Measurements from ENCODE around the gene KANSL1. TPM values are rescaled to one million over a fixed set of nuclear protein-coding genes. Genes with fewer than 3 reads are reported as not detected.
"Not testable (repeated sequence)": the region's sequence is repeated elsewhere in the genome, so short reads cannot be mapped to it uniquely, and the experiment has no call there.

The KANSL1 gene
- total and polyA plus RNA-seq, 4 donors: 16.2 to 189 (median 47.4) TPM

GRCh38 chr17:46108120-46108519 lies 85.1 kb downstream of the KANSL1 start:
- Histone ChIP-seq H3K4me3 (no peak overlapping the region), H3K36me3 (ENCODE audit: control insufficient read depth in 4 of 4, insufficient read depth in 4 of 4, low read length in 4 of 4) (no peaks in the 10 kb centered on the region), H3K9me3 (ENCODE audit: control insufficient read depth in 4 of 4, insufficient read depth in 3 of 4, low read length in 3 of 4) (no peaks in the 10 kb centered on the region), H3K27me3 (ENCODE audit: control insufficient read depth in 3 of 3, insufficient read depth in 3 of 3, low read length in 2 of 3) (no peaks in the 10 kb centered on the region), H3K9ac (ENCODE audit: insufficient read depth in 1 of 2, low read length in 2 of 2) (no peak overlapping the region), H3K4me1 (ENCODE audit: control insufficient read depth in 5 of 5, insufficient read depth in 5 of 5, low read length in 5 of 5) (peaks cover 7 to 36% (median 14%) of the 10 kb centered on the region in 5 donors), H3K27ac (ENCODE audit: low read depth in 1 of 2, low read length in 1 of 2) (no peak overlapping the region)
- no peak for DNase-seq
- no peak for ATAC-seq (ENCODE audit: insufficient read depth, low FRiP score)
- 73 to 75% methylated on average over 2 of the region's 2 CpGs for WGBS, 2 donors
- no peak for TF ChIP-seq CTCF (IDR thresholded peaks at IDR 0.05; ENCODE audit: control extremely low read depth, extremely low read depth)

GRCh38 chr17:46106966-46107644 lies 86.1 kb downstream of the KANSL1 start:
- TF ChIP-seq CTCF (IDR thresholded peaks at IDR 0.05; ENCODE audit: control extremely low read depth, extremely low read depth): no peak
- 59 to 61% methylated on average over 4 of the region's 4 CpGs for WGBS, 2 donors
- Histone ChIP-seq H3K4me1 (ENCODE audit: control insufficient read depth in 5 of 5, insufficient read depth in 5 of 5, low read length in 5 of 5) (peaks cover 7 to 36% (median 14%) of the 10 kb centered on the region in 5 donors), H3K9me3 (ENCODE audit: control insufficient read depth in 4 of 4, insufficient read depth in 3 of 4, low read length in 3 of 4) (no peaks in the 10 kb centered on the region), H3K4me3 (no peak overlapping the region), H3K36me3 (ENCODE audit: control insufficient read depth in 4 of 4, insufficient read depth in 4 of 4, low read length in 4 of 4) (no peaks in the 10 kb centered on the region), H3K27me3 (ENCODE audit: control insufficient read depth in 3 of 3, insufficient read depth in 3 of 3, low read length in 2 of 3) (no peaks in the 10 kb centered on the region), H3K27ac (ENCODE audit: low read depth in 1 of 2, low read length in 1 of 2) (peak overlapping the region in 1 of 2 donors; percentile 45), H3K9ac (ENCODE audit: insufficient read depth in 1 of 2, low read length in 2 of 2) (no peak overlapping the region)
- DNase-seq (no peak), ATAC-seq (ENCODE audit: insufficient read depth, low FRiP score) (no peak)

- not testable (repeated sequence) for DNase-seq; ATAC-seq (ENCODE audit: insufficient read depth, low FRiP score)
Measured at GRCh38 chr17:46102806-46103205, 90.4 kb downstream of the KANSL1 start.

GRCh38 chr17:46101785-46102617 lies 91.2 kb downstream of the KANSL1 start:
- Histone ChIP-seq H3K27ac (ENCODE audit: low read depth in 1 of 2, low read length in 1 of 2) (peak overlapping the region in 1 of 2 donors; percentile 1), H3K4me1 (ENCODE audit: control insufficient read depth in 5 of 5, insufficient read depth in 5 of 5, low read length in 5 of 5) (peaks cover 0 to 23% (median 4%) of the 10 kb centered on the region in 5 donors)
- not testable (repeated sequence) for DNase-seq; H3K36me3 ChIP-seq (ENCODE audit: control insufficient read depth in 4 of 4, insufficient read depth in 4 of 4, low read length in 4 of 4); H3K27me3 ChIP-seq (ENCODE audit: control insufficient read depth in 3 of 3, insufficient read depth in 3 of 3, low read length in 2 of 3); H3K4me3 ChIP-seq; ATAC-seq (ENCODE audit: insufficient read depth, low FRiP score); H3K9ac ChIP-seq (ENCODE audit: insufficient read depth in 1 of 2, low read length in 2 of 2); H3K9me3 ChIP-seq (ENCODE audit: control insufficient read depth in 4 of 4, insufficient read depth in 3 of 4, low read length in 3 of 4)
- 69 to 72% methylated on average over 9 of the region's 9 CpGs for WGBS, 2 donors

More at GRCh38 chr17:46102806-46103205, 90.4 kb downstream of the KANSL1 start:
- H3K27ac ChIP-seq (ENCODE audit: low read depth in 1 of 2, low read length in 1 of 2); H3K9ac ChIP-seq (ENCODE audit: insufficient read depth in 1 of 2, low read length in 2 of 2); H3K27me3 ChIP-seq (ENCODE audit: control insufficient read depth in 3 of 3, insufficient read depth in 3 of 3, low read length in 2 of 3); H3K9me3 ChIP-seq (ENCODE audit: control insufficient read depth in 4 of 4, insufficient read depth in 3 of 4, low read length in 3 of 4); H3K4me3 ChIP-seq; H3K36me3 ChIP-seq (ENCODE audit: control insufficient read depth in 4 of 4, insufficient read depth in 4 of 4, low read length in 4 of 4): not testable (repeated sequence)
- H3K4me1 ChIP-seq (ENCODE audit: control insufficient read depth in 5 of 5, insufficient read depth in 5 of 5, low read length in 5 of 5): peaks cover 0 to 29% (median 4%) of the 10 kb centered on the region in 5 donors
- 74 to 83% methylated on average over 3 of the region's 3 CpGs for WGBS, 2 donors
